NOMO-1 treated with DMSO at 0.1 percent for 48 hours (cell line): Measurements from ENCODE around the gene P4HA3.

Source experiments
- DNase-seq: peaks from one replicate; lab custom pipeline; 2025; ENCODE audit not compliant: unreplicated experiment; lab: John Stamatoyannopoulos, UW

Gene P4HA3

DNA sequence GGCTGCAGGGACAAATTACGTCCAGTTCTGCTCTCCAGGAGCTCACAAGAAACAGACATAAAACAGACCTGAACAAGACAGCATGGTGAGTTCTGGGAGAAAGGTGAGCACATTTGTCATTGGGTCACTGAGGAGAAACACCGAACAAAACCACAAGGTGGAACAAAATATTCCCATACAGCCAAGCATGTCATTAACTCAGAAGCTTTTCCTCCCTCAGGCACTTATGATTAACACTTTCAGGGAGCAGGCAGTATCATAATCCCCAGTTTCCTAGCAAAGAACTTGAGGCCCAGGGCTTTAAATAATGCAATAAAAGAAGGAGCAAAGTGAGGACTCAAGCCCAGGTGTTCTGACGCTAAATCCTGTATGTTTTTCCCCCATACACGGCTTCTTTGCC, 43.0 kb downstream of the P4HA3 start:
- DNase-seq, result no peak

DNA sequence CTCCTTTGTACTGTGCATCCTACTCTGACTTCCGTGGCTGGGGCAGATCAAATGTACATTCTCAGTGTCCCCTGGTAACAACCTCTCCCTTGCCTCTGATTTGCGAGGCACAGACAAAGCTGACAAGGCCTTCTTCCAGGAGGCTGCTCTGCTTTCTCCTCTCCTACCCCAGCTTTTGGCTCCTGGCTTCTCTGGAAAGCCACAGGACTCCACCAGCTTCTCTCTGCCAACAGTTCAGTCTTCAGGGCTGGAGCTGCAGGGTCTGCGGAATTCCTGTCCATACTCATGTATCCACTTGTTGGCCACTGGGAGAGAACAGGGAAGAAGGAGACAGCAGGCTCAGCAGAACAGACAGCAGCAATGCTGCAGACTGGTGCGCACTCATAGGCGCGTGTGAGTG, 44.4 kb downstream of the P4HA3 start:
- no peak for DNase-seq

DNA sequence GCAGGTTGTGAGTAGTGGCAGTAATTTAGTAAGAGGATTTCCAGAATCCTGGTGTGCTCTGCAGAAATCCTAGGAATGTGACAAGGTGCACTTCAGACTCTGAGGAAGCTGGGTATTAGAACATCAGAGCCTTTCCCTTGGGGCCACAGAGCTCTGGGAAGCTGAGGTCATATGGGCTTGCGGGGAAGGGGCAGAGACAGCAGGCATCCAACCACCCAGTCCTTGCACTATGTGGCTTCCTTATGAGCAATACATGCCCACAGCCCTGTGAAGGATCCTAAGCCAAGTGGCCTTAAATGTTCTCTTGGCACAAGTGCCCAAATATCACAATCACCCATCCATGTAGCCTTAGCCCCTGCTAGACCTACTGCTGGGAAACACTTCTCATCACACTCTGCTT, 46.2 kb downstream of the P4HA3 start:
- DNase-seq, result no peak

DNA sequence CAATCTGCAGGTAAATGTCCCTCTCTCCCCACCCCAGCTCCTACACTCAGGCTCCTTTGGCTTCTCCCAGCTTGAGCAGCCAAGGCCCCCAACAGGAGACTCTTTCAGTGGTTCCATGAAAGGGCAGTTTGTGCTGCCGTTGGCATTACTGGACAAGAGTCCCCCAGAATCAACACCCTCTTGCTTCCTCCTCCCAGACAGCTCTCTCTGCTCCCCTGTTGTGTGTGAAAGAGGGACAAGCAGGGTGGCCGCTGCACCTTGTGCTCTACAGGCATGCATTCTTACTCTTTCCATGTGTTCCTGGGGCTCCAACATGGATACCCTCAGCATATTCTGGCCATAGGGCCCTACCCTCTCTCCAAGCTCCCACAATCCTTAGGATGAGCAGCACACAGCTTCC, 48.7 kb downstream of the P4HA3 start:
- no peak for DNase-seq

DNA sequence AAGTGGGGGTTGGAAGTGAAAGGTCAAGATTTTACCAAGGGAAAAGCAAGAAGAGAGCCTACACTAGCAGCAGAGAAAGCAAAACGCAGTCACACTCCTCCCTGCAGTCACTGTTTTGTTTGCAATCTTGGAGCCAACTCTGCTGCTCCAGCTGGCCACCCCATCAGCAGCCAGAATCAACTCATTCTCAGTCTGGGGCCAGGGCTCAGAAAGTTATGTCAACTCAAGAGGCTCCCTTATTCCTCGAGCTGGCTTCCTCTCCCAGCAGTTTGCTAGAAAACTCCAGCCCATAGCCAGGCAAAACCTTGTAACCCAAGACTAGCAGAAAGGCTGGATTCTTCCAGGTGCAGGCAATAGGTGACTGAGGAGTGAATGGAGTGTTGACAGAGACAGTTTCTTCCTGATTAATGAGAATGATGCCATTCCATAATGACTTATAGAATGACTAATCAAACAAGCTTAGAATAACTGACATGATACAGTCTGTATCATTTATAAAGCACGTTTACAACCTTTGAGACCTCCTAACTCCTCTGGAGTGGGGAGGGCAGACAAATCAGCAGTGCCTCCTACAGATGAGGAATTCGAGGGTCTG, 53.4 kb downstream of the P4HA3 start:
- DNase-seq, result no peak

DNA sequence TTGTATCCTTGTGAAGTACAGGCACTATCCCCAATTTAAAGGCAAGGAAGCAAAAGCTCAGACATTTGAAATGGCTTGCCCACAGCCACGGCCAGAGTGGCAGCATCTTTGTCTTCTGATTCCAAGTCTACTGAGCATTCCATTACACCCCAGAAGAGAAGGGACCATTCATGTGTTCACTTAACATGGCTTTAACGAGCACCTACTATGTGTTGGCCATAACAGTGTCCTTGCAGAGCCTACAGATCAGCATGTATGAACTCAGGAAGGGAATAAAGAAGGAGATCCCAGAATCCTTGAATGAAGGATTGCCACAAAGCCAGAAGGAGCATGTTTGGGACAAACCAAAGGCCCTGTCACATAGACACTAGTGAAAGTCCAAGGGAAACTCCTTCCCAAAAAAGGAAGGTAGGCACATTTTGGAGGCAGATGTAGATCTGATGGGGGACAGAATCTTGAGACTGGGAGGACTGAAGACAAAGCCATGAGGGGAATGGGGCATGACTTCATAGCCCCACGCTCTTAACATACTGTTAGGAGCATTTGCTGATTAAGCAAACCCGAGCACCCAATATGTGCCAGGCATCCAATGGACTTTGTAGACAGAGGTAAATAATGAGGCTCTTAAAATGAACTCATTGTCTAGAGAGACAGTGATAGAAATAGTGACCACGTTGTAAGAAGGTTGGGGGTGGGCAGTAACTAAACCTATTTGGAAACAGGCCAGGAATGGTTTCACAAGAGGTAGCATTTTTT, 54.9 kb downstream of the P4HA3 start:
- DNase-seq, result no peak

DNA sequence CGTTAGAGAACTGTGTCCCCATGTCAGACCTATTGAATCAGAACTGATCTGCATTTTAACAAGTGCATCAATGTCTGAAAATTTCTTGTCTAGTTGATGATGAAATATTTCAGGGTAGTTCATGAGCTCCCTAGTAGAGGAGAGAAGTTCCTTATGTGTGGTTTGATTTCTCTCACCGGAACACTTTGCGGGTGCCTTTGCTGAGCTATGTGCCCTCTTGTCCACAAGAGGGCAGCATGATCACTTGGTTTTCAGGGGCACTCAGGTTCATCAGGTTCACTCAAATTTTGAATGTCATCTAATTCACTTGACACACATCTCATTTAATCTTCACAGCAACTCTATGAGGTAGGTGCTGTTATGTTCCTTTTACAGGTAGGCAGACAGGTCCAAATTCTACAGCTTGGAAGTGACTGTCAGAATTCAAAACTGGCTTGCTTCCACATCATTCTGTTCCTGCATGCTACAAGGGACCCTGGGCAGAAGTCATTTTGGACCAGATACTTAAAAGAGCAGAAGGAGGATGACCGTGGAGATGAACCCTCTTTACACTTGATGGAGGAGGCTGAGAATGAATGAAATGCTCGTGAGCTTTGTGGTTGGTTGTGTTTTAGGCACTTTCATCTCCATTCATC, 55.6 kb downstream of the P4HA3 start:
- peak; percentile 81 for DNase-seq

DNA sequence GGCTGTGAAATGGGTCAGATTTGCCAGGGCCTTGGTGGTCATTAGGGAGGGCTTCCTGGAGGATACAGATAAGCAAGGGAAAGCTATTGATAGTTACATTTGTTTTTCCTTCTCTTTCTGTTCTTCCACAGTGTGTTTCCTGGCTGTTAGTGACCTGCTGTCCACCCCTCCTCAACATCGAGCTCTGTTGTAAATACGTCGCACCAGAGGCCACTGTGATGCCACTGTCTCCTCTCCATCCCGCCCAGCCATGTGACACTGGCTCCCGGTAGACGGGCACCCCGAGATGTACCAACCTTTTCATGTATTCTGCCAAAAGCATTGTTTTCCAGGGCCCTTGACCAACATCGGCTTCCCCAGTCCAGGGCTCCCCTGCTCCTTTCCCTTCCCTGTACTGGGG, 58.1 kb downstream of the P4HA3 start:
- DNase-seq, result no peak

DNA sequence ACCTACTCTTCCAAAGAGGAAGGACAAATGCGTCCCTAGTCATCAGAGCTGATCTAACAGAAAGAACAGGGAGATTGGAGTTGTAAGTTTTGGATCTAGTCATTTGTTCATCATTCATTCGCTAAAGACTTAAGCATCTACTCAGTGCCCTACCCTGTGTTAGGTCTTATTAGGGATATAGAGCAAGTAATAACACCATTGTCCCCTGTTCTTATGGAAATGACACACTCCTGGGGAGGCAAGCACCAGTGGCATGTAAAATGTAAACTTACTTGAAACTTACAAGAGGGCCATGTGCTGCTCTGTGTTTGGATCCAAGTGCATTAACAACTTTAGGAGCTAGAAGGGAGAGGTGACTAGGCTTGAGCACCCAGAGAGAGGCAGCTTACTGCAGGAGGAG, 61.9 kb downstream of the P4HA3 start:
- no peak for DNase-seq

DNA sequence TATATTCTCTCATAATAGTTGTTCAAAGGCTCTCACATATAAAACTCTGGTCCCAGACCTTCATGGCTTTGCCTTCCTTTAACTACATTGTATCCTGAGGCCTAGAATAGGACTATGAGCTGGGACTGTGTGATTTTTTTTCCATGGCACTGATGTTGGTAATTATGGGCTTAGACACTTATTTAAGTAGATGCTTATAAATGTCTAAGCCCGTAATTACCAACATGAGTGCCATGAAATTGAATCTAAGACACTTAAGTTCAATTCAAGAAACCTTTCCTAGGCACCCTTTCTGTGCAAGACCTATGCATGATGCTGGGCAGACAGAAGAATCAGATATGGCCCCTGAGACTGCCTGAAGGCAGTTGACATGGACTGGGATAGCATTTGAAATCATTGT, 63.0 kb downstream of the P4HA3 start:
- DNase-seq, result no peak

DNA sequence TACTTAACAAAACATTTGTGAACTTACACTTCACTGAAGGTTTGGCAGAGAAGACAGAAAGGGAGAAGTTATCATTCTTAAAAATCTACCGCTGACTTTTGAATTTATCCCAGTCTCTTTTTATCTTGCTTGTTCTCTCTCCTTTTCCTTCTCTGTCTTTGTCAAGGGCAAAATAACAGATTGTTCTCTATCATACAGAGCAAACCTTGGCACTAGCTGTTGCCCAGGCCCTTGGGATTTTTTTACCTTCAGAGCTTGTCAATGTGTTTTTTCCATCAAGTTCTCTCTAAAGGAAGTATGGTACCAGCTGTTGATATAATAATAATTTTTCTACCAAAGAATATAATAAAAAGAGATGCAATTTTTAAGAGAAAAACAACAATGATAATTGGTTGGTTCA, 73.2 kb downstream of the P4HA3 start:
- DNase-seq, result no peak

DNA sequence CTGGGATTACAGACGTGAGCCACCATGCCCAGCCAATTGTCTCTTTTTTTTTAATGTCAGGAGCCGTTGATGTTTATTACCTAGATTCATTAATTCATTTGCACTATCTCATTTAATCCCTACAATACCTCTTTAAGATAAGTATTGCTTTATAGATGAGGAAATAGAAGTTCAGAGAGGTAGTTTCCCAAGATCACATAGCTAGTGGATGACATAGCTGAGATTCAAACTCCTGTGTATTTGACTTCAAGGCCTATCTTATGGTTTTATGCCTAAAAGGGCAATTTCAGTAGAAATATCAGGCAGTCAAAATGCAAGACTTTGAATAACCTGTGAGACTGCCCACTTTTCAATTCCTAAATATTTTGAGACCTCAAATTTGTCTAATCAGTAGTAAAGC, 73.9 kb downstream of the P4HA3 start:
- DNase-seq, result no peak

DNA sequence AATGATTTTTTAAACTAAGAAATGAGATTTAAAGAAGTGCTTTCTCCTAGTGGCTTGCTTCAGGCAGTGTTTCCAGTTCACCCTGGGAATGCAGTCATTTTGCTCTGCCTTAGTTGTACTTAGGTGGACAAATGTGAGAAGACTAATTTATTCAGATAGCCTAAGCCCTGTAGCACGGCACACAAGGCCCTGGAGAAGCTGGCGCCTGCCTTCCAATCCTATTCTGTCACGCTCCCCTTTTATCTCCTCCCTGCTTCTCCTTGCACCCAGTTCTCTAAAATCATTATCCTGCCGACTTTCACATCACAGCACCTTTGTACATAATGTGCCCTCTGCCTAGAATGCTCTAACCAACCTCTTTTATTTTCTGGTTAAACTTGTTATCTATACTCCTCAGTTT, 76.3 kb downstream of the P4HA3 start:
- DNase-seq, result no peak

DNA sequence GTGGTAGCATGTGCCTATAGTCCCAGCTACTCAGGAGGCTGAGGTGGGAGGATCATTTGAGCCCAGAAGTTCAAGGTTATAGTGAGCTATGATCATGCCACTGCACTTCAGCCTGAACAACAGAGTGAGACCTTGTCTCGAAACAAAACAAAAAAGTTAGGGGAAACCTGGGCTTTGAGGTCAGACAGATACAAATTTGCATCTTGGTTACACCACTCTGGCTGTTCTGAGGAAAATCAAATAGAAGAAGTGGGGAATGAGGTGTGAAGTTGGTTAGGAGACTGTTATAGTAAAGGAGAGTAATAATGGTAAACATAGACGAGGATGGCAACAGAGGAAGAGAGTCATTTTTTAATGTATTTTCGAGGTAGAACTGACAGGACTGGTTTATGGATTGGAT, 77.8 kb downstream of the P4HA3 start:
- no peak for DNase-seq

DNA sequence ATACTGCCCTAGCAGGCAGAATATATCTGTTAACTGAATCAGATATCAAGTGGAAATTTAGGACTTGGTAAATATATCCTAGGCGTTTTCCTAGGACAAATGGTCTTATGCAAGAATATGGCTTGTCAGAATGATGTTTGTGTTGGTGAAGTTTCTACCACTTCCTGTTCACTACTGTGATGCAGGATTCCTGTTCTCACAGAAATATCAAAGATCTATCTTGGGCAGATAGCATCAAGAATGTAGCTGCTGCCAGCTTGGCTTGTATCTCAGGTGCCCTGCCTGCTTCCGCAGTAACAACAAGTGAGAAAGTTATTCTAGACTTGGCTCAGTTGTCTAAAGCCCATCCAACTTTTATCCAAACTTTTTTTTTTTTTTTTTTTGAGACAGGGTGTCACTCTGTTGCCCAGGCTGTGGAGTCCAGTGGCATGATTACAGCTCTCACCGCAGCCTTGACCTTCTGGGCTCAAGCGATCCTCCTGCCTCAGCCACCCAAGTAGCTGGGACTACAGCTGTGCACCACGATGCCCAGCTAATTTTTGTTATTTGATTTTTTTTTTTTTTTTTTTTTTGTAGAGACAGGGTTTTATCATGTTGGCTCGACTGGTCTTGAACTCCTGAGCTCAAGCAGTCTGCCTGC, 79.0 kb downstream of the P4HA3 start:
- no peak for DNase-seq

DNA sequence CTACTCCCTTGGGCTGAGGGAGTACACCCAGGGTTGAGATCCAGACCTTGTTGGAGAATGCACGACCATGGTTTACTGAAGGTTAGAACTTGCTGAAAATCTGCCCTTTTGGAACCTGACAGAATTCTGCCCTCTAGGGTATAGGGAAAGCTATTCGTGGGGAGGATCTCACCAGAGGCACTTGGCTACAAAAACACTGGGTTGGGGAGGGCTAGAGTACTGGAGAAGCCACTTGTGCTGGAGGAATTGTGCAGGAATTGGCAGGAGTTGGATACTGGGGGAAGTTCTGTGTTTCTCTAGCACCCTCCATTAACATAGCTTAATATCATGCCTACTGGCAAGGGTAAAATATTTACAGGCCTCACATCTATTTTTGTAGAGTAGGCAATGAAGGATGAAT, 84.5 kb downstream of the P4HA3 start:
- no peak for DNase-seq

DNA sequence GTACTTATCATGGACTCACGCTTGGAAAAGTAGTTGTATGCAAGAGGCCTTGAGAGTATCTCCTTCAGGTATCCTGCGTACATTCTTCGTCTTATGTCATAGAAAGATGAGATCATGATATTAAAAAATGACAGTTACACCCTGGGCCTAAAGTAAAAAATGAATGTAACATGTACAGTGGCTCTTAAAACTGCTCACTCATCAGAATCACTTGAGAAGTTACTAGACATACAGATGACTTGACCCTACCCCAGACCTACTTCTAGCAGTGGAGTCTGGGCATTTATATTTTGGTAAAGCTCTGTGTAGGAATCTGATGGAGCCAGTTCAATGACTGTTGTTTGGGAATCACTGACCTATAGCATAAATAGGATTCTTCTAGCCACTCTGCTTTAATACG, 85.9 kb downstream of the P4HA3 start:
- no peak for DNase-seq

DNA sequence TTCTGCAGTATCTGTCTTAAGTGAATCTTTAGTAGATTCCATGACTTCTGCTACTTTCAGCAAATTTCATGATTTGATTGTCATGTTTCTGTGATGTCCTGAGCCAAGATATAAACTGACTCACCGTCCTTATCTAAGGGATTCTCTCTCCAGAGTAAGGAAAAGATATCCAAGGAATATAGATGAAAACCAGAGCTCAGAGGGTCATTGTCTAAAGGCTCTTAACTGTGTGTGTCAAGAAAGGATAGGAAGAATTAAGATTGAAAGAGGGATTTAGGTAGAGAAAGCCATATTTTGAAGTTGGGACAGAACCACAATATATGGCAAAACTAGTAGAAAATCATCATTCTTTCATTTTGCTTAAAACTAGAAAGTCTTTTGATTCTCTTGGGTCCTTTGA, 89.6 kb downstream of the P4HA3 start:
- no peak for DNase-seq

DNA sequence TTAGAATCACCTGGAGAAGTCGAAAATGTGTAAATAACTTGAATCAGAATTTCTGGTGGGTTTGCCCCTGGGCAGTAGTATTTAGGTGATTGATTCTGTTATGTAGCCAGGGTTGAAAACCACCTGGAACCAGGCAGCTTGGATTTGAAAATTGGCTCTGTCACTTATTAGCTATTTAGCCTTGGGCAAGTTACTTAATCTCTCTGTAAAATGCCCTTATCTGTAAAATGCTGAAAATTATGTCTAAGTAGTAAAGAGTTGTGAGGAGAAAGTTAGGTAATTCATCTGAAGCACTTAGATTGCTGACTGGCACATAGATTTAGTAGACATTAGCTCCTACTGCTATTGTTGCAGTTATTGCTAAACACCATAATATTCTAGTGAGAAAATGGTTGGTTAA, 91.1 kb downstream of the P4HA3 start:
- no peak for DNase-seq
